HG02610 (cell line): Measurements from ENCODE around the gene NTM.

ENCODE experiments used
- ATAC-seq: cut with Tn5 transposase; IDR thresholded peaks from one replicate; pipeline ENCODE4 v1.9.1; 2021; ENCODE audit warnings: mild to moderate bottlenecking, moderate library complexity; ENCODE audit not compliant: unreplicated experiment

NTM gene

DNA sequence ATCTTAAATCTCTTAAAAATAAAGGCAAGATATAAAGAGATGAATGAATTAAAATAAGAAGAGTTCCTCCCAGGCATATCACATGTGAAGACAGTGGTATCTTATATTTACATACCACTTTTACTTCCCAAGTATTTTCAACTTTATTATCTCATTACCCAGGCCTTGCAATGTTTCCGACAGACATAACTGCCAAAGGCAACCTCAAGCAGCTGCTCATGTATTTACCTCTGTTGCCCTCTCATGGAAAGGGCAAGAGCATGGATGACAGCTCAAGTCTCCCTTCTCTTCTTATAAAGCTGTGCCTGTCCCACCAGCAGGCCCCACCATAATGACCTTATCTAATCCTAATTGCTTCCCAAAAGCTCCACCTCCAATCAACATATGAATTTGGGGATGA is 894.2 kb downstream of the NTM start:
- no peak for ATAC-seq

DNA sequence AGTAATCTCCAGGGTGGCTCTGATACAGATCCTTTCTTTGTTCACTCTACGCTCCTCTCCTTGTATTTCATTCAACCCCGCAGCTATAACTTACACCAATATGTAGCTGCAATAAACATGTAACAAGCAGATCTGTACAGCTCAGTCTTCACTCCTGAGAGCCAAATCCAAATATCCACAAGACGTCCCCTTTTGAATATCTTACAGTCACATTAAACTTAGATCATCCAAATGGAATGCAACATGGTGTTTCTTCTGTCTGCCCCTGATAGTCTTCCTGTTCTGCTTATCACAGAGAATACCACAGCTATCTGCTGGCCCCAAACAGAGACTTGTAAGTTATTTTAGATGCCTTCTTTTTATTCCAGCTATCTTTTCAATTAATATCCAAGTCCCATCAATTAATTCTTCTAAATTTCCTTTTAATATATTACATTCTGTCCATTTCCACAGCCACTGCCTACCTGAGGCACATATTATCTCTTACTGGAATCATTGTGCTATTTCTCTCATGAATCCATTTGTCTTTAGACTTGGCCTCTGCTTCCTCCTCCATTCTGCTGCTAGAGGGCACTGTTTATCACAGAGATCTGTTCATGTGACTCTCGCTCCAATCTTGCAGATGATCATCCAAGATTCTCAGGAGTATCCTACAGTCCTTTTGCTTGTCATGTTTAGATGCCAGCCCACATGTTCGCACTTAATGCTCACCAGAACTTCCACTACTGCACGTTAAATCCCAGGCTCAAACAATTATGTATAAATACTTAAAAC is 908.6 kb downstream of the NTM start:
- ATAC-seq, result no peak

DNA sequence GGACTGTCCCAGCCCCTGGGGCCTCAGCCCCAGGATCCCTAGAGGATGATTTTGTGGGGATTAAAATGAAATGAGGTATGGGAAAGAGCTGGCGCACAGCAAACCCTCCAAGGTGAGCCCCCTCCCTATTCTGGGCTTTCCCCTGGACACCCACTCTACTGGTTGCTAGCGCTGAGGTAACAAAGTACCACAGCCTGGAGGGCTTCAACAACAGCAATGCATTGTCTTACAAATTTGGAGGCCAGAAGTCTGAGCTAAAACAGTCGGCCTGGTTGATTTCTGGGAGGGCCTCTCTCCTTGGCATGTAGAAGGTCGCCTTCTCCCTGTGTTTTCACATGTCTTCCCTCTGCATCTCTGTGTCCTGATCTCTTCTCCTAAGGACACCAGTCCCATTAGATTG is 913.6 kb downstream of the NTM start:
- ATAC-seq, result no peak

DNA sequence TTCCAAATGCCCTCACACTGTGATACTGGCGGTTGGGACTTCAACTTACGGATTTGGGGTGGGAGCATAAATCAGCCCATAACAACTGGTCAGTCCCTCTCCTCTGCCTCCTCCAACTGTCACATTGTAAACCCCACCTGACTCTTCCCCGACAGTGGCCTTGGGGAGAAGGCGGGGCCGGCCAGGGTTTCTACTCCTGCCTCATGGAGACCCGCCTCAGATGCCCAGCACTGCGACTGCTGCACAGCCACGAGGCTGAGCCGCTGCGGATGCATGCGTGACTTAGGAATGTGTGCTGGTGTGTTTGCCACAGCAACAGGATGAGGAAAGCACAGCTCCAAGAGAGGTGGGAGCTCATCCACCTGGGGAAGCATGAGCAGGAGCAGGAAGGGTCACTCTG is 914.2 kb downstream of the NTM start:
- no peak for ATAC-seq

DNA sequence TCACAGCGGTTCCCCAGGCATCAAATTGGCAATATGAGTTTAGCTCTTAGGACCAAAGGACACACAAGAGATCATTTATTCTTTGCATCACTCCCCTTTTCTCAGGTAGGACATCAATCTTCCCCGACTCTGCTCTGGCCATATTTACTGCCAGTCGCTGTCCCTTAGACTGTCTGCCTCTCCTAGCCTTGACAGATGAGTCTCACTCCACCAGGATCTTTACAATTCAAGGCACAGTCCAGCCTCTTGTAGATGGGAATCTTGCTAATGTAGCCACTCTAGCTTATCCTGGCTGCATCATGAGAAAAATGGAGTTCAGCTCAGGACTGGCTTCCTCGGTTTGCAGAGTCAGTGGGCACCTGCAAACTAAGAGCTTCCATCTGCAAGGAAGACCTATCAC is 915.2 kb downstream of the NTM start:
- no peak for ATAC-seq

DNA sequence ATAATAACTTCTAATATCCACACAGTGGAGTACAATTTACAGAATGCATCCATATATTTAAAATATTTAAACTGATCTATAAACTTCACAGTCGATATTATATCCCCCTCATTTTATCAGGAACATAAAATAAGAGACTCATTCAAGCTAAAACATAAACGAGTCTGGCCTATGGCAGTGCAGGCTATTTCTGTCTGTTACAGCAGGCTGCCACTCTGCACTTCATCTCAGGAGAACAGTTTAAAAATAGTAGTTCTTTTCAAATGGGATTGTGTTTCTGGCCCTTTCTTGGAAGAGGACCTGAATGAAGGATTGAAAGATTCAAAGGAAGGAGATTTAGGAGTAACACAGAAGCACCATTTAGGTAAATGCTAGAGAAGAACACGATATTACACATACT is 915.7 kb downstream of the NTM start:
- no peak for ATAC-seq

DNA sequence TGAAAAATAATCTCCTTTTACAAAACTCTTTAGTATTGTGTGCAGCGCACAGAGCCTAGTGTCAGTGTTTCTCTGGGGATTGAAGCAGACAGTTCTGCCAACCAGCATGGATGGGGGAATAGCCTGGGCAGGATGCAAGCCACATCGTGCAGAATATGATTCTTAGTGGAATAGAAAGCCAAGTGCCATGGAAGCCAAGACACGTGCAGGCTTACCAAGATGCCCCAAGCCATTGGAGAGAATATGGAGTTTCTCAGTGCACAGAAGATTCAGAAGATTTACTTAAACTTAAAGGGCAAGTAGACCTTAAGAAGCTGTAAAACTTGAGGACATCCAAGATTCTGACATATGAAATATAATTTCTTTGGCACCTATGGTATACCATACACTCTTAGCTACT is 917.6 kb downstream of the NTM start:
- ATAC-seq, result no peak

DNA sequence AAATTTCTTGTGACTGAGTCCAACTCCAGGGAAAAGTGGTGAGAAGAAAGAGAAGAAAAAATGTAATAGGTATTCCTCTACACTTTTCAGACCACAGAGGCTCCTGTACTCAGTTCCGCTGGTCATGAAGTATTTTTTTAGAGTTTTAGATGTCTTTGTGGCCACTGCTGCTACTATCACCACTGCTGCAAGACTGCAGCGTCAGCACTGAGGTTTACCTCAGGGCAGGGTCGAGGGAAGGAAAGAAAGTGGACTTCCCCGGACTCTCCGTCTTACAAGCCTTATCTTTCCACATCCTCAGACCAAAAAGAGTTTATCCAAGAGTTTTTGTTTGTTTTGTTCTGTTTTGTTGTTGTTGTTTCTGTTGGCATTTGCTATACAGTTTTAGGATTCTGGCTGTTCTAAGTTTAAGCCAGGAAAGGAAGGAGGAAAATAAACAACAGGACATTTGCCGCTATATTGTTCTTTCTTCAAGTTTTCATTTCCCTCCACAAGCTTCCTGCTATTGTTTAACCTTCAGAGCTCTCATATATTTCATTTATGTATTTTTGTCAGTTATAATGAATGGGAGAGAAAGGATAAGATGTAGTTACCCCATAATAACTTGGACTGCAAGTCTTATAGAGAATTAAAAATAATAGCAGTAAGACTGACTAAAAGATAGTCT is 919.3 kb downstream of the NTM start:
- ATAC-seq, result no peak

DNA sequence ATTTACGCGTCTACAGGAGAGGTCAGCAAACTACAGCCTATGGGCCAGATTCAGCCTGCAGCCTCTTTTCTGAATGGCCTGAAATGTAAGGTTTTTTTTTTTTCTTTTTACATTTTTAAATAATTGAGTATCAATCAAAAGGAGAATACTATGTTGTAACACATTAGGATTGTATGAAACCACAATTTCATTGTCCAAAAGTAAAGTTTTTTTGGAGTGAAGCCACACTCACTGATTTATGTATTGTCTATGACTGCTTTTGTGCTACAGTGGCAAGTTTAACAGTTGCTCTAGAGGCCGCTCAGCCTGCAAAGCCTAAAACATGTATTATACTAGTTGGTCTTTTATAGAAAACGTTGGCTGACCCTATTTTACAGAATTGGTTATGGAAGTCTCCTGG is 923.2 kb downstream of the NTM start:
- ATAC-seq, result no peak

DNA sequence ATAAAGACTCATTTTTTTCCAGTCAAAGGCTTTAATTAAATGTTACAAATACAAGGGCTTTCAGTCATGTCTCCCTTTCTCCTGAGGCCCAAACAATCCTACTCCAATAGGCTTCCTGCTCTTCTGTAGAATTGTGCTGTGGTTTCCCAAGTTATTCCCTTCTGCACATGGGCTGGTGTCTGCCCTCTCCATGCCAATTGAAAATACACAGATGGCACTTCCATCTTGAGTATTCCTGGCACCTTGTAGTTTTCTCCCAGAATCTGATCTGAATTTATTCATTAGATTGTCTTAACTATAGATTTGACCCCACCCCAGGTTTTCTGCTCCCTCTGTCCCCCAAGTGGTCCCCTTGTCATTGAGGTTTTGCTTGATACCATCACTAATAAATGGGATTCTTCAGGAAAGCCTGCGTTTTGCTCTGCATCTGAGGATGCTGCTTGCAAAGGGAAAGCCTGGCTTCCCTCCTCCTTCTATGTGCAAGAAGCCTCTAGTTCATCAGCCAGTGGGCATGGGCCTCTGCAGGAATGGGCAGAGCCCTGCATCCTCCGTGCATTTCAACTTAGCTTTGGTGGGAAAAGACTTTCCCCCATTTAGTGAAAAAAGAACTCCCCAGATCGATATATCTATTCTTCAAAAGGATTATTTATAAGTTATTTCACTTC is 926.7 kb downstream of the NTM start:
- ATAC-seq, result no peak

DNA sequence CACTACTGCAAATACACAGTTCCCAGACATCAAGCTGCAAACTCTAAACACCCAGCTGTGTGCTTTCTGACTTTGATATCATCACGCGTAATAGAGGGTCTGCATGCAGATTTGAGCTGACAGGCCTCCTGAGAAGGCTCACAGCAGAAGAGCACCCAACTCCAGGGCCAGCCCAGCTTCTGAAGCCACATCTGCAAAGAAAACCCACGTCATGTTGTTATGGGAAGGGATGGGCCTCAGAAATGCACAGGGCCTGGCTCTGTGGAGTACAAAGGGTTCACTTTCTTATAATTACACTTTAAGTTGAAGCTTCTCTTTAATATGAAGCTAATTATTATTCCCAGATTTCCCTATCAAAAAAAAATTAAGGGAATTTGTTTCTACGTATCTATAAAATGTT is 927.9 kb downstream of the NTM start:
- ATAC-seq, result no peak

DNA sequence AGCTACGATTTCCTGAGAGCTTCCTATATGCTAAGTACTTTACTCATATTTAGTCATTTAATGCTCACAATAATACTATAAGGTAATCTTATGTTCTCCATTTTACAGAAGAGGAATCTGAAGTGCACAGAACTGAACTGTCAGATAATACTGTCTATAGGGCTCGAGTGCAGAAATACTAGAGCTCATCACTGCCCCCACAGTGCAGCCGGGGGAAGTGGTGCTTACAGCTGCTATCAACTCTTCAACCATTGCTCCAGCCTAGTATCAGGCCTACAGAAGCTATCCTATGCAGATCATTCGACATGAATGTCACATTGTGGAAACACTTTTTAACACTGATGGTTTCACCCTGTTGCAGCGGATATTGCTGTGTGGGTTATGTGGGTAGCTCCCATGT is 929.9 kb downstream of the NTM start:
- ATAC-seq, result no peak

DNA sequence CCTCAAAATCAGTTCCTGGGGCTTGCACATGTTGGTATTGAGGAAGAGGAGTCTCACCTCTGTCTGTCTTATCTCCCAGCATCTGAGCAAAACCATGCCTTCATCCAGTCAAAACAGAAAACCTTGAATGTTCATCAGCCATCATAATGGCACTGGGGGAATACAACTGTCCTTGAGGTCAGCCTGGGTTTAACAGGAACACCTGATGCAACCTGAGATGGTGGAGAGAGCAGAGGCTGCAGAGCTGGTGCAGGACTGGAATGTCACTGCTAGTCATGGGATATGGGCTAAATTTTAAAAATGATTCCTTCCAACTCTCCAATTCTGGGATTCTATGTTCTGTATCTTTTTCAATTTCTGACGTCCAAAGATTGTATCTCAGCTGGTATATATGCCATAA is 931.0 kb downstream of the NTM start:
- no peak for ATAC-seq

DNA sequence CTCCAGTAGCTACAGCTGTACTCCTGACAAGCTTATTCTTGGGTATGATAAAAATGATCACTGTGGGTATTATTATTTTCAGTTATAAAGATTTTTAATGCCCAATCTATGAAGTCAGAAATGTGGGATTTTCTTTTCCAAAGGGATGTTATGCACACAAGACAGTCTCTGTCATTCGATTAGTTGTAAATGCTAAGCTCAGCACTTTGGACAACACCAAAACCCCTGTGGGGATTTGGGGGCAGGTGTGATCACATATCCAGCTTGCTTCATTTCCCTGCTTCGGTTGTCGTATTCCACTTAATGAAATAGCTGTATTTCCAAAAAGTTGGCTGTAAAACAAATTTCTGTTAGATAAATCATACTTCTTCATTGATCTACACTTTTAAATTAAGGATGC is 931.5 kb downstream of the NTM start:
- ATAC-seq, result no peak

DNA sequence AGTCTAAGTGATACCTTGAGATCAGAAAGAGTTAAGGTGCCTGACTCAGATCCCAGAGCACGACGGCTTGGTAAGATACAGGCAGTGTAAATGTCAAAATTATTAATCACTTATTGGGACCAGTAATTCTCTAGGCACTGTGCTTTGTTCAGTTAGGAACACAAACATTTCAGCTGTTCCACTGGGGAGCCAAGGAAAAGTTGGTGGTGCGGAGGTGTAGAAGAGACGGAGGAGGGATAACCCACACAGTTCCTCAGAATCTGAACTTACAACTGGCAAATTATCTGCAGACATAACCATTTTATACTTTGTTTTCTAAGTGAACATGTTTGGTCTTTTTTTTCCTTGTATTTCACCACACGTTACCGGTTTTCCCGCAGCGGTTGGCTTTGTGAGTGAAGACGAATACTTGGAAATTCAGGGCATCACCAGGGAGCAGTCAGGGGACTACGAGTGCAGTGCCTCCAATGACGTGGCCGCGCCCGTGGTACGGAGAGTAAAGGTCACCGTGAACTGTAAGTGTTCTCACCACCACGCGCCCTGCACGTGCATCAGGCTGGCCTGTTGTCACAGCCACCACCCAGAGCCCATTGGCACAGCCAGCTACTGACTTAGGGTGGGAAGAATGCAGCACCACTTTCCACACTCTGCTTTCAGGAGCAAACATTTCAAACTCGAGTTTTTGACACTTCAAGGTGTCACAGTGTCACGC is 937.0 kb downstream of the NTM start:
- ATAC-seq, result no peak

DNA sequence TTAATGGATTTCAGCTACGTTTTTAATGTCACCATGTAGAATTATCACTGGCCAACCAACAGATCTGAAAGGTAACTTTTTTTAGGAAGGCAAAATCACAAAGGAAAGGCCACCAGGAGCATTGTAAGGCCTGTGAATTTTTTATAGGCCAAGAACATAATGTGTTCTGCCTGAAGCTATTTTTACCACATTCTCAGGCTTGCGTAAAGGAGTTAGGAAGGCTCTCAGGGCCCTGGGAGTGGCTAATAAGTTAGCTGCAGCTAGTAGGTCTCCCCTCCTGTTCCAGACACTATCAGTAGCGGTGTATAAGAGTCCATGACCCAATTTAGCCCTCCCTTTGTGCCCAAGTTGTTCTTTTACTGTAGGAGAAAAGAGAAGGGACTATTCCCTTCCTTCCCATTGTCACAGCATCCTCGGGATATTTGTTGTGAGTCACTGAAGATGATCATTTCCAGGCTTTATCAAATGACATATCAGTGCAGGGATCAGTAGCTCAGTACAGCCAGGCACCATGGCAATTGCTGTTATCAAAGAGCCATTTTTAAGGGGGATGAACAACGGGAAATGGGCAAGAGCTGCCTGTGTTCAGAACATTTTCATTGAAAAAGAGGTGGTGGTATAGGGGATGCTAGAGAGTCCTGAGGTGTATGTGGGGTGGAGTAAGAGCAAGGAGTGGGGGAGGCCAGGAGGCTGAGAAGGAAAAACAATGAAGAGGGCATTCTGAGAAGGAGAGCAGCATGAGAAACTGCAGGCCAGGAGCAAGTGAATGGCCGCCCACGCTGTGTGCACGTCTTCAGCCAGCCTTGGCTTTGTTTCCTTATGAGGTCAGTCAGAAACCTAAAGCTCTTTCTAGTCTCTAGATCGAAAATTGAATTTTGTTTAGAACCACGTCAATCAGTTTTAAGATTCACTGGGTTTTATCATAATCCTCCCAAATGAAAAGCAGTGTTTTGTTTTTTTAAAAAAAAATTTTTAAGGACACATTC is 940.3 kb downstream of the NTM start:
- no peak for ATAC-seq

DNA sequence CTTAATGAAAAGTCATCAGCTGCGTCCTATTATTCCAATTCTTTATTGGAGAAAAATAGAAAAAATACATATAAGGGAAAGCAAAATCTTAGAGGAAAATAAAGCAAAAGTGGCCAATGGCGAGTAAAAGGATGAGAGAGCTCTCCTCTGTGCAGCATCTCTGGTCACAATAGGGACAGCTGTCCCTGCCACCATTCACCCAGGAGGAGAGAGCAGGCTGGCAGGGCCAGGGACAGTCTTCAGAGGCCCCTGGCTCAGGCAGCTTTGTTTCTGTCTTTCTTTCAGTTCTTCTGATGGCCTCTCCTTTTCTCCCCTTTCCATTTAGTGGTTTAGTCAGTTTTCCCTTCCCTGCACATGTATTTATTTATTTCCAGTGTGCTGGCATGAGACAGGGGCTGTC is 941.3 kb downstream of the NTM start:
- no peak for ATAC-seq

DNA sequence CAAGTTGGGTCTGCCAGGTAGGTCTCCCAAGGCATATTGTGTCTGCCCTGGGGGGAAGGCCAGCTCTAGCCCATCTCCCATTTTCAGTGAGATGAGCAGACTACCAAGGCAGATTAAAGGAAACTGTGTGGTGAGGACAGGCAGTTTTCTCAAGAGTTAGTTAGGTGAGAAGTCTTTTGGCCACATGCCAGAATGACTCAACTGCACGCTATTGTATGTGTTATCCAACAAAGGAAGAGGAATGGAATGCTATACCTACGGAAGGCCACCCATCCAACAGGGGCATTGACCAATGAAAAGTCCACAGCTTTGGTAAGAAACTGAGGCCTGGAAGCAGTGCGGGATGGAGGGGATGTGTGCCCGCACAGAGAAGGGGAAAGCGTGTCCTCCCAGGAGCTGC is 941.7 kb downstream of the NTM start:
- ATAC-seq, result no peak

DNA sequence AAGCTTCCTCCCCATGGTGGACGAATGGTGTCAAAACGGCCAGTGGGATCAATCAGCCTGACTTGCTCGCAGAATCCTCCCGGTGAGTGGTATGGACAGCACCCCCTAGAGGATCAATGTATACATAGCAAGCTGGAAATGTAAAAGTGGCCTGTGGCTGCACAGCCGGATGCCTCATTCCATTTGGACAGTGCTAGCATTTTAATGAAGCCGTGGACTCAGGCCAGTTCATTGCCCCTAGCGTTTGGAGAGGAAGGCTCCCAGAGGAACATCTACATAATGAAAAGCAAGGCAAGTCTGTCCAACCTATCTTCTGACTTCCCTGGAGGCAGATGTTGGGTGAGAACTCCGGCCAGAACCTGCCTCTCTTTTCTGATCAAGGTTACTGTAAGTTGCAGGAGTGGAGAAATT is 942.3 kb downstream of the NTM start:
- ATAC-seq, result no peak

DNA sequence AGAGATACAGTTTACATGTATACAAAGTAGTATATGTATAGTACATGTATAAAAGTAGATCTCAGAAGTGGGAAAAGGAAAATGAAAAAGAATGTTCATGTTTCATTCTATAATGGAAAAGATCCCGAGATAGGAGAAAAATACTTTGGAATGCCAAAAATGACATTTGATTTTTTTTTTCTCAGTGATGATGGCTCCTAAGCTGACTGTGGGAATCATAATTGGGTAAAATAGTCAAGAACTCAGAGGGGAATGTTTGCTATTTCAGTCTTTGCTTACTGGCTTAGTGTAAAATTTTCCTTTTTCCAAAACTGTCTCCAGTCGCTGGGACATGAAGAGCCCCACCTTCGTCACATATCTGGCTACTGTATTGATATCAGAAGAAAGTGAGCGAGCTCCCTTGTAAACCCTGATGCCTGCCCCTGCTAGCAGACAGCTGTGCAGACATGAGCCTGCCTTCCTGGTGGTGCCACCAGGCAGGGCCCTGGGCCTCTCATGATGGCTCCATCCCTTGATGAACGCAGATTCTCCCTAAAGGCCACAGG is 944.6 kb downstream of the NTM start:
- ATAC-seq, result no peak
